Karpas-422 (cell line): ENCODE results near the gene CD79B. TPM values are rescaled to one million over a fixed set of nuclear protein-coding genes. Genes with fewer than 3 reads are reported as not detected.

Source experiments
- small RNA-seq: library from RNA; depleted of rRNA; stranded (forward); fragments of <200 nt; gene quantifications from one replicate; pipeline ENCODE3, GENCODE V24; 2014
- total RNA-seq: library from RNA; depleted of rRNA; stranded (reverse); fragments of >200 nt; shearing (Covaris generic); gene quantifications from 2 replicates; pipeline ENCODE4 v1.2.3, GENCODE V29; 2014; ENCODE audit warnings: low replicate concordance; rRNA removed

The CD79B gene
- total RNA-seq, 1 experiment from 2014 or later, result 545 TPM

Small RNAs within 50 kb of the gene (small RNA-seq; reads per million reads assigned to genes)
- not detected for gene AC040958.1
- gene AC127029.1, result not detected
- not detected for gene GH1

Other genes with a start within 250 kb of the CD79B start
- gene LIMD2, start 232.2 kb downstream of the CD79B start, total RNA-seq, result 200 and 538 TPM in 2 replicates
- gene STRADA, start 190.5 kb downstream of the CD79B start, total RNA-seq, result 25.8 and 27.5 TPM in 2 replicates
- 28.0 and 35.9 TPM in 2 replicates for gene CCDC47, start 158.7 kb downstream of the CD79B start, total RNA-seq
- gene DDX42, start 158.2 kb downstream of the CD79B start, total RNA-seq, result 76.5 and 77.6 TPM in 2 replicates
- gene PSMC5, start 104.9 kb downstream of the CD79B start, total RNA-seq, result 26.9 and 49.1 TPM in 2 replicates
- gene FTSJ3, start 104.7 kb downstream of the CD79B start, total RNA-seq, result 30.7 and 39.5 TPM in 2 replicates
- 103 and 143 TPM in 2 replicates for gene SMARCD2, start 89.6 kb downstream of the CD79B start, total RNA-seq
- not detected in 2 replicates for gene CSH2, start 58.7 kb downstream of the CD79B start, total RNA-seq
- gene GH2, start 50.4 kb downstream of the CD79B start, total RNA-seq, result not detected in 2 replicates
- not detected in 2 replicates for gene CSH1, start 35.8 kb downstream of the CD79B start, total RNA-seq
- not detected in 2 replicates for gene CSHL1, start 21.1 kb downstream of the CD79B start, total RNA-seq
- gene GH1, start 13.5 kb downstream of the CD79B start, total RNA-seq, result not detected in 2 replicates
- under 0.01 and 0.07 TPM in 2 replicates for gene SCN4A, start 40.6 kb upstream of the CD79B start, total RNA-seq
- not detected in 2 replicates for gene PRR29, start 66.0 kb upstream of the CD79B start, total RNA-seq
- gene ICAM2, start 88.3 kb upstream of the CD79B start, total RNA-seq, result 4.4 and 12.1 TPM in 2 replicates
- gene ERN1, start 197.8 kb upstream of the CD79B start, total RNA-seq, result 1.9 and 10.9 TPM in 2 replicates